GM19023 (cell line): ENCODE measurements around the gene DMP1.
"Not testable (repeated sequence)": the region's sequence is repeated elsewhere in the genome, so short reads cannot be mapped to it uniquely, and the experiment has no call there.

Source experiments
- ATAC-seq: cut with Tn5 transposase; IDR thresholded peaks from one replicate; pipeline ENCODE4 v1.9.1; 2021; ENCODE audit warnings: mild to moderate bottlenecking, moderate library complexity; ENCODE audit not compliant: unreplicated experiment

Gene DMP1

DNA sequence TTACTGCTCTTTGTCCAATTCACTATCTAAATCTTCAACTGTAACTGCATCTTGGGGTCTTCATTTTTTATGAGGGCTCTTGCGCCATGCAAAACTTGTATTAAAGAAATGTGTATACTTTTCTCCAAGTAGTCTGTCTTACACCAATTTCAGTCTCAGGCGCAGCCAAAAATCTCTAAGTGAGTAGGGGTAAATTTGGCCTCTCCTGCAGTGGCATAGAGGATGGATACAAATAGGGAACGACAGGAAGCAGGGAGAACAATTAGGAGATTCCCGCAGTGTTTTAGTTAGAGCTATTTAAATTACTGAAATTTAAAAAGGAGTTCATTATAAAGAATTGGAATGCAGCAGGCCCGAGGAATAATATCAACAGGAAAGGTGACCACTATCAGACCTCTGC, 30.2 kb downstream of the DMP1 start:
- no peak for ATAC-seq

DNA sequence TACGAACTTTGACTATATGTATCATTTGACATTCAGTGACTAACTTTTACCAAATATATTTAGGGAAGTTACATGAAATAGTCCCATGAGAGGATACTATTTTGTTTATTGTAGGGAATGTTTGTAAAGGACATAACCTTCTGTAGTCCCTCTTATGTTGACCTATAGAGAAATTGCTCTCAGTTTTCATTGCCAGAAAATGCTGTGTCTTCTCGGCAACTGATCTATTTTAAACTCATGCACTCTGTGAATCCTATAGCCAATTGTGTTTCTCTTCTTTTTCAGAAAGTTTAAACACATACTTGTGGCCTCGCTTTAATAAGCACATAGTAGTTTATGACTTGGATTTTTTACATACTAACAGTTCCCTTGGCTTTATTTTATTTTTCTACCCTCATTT, 38.2 kb downstream of the DMP1 start:
- no peak for ATAC-seq

DNA sequence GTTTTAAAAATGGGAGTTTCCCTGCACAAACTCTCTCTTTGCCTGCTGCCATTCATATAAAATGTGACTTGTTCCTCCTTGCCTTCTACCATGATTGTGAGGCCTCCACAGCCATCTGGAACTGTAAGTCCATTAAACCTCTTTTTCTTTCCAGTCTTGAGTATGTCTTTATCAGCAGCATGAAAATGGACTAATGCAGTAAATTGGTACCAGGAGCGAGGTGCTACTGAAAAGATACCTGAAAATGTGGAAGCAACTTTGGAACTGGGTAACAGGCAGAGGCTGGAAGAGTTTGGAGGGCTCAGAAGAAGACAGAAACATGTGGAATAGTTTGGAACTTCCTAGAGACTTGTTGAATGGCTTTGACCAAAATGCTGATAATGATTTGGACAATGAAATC, 40.9 kb downstream of the DMP1 start:
- not testable (repeated sequence) for ATAC-seq

DNA sequence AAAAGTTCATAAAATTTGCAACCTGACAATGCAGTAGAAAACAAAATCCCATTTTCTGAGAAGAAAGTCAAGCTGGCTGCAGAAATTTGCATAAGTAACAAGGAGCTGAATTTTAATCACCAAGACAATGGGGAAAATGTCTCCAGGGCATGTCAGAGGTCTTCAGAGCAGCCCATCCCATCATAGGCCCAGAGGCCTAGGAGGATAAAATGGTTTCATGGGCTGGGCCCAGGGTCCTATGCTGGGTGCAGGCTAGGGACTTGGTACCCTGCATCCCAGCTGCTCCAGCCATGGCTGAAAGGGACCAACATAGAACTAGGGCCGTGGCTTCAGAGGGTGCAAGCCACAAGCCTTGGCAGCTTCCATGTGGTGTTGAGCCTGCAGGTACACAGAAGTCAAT, 42.0 kb downstream of the DMP1 start:
- not testable (repeated sequence) for ATAC-seq

DNA sequence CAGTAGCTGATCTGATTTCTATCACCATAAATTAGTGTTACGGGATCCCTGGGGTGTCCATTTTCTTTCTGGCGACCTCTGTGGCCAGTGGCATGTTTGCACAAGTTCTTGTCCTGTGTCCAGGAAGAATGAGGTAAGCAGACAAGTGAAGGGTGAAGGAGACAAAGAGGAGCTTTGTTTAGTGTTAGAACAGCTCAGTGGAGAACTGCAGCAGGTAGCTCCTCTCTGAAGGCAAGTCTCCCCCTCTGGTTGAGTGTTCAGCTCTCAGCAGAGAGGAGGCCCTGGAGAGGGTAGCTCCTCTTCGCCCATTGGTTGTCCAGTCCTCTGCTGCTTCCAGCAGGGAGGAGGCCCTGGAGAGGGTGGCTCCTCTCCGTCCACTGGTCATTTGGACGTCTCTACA, 47.2 kb downstream of the DMP1 start:
- ATAC-seq: no peak

DNA sequence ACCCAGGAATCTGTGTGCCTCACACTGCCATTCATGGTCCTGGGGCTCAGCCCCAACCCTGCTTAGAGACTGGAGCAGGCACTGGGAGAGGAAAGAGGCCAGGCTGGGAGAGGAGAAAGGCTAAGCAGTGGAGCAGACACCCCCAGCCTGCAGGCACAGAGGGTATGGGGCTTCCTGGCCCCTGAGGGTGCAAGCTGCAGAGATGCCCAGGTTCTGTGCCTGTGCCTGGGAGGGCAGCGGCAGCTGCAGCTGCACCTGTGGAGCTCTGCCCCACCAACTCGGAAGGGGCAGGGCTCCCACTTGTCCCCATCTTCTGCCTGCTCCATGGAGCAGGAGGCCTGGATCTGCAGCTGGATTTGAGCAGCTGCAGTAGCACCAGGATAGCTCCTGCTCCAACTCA, 47.9 kb downstream of the DMP1 start:
- no peak for ATAC-seq

DNA sequence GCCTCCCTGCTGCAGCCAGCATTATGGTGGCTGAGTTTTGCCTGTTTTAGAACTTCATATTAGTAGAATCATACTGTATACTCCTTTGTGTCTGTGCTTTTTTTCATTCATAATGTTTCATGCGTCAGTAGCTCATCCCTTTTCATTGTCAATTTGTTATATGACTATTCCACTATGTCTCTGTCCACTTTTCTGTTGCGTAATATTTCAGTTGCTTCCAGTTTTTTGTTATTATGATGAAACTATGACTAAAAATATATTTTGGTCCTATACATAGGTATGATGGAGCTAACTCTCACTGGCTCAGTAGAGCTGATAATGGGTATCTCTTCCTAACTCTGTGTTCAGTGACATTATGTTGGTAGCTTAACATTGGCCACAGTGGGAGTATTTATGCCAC, 48.3 kb downstream of the DMP1 start:
- ATAC-seq: no peak

DNA sequence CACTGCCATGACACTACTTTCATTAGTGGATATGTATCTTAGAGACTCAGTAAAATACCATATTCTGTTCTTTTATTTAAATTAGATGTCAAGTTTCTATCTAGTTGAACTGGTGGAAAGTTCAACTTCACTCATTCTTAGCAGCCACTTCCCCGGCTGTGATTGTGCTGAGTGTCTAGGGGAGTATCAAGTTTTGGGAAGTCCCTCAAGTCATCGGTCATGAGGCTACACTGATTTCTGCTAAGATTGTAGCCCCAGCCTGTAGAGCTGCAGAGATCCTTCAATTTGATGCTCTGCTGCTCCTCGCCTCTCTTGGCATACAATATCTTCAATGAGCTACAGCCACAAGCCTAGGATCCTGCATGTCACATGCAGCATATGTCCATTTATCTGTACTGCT, 53.9 kb downstream of the DMP1 start:
- no peak for ATAC-seq

DNA sequence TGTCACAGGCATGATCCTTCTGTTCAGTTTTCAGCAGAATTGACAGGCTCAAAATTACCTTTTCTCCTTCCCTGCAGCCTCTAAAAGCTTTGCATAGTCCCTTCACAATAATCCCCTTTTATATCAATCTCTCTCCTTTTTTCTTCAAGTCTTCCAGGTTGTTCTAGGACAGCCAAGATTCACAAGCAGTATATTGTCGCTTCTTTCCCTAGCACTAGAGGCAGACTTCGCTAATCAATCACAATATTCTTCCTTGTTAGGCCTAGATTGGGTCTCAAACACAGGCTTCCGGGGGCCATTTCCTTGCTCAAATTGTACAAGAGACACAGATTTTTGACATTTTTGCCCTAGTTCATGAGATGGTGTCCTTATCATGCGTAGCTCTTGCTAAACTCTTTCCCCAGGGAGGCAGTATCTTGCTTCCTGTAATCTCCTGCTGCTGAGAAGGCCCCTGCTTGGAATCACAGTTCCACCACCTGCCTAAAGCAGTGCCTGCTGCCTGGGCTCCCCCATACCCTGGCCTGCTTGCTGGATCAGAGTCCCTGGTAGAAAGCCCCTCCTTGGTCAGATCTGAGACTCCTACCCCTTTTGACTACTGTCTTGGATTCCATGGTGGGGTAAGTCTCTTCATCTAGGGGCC, 57.3 kb downstream of the DMP1 start:
- ATAC-seq: no peak
